Parathyroid adenoma (tissue), 2 donors: ENCODE data around the gene CHFR.
A peak's percentile ranks its signal among the peaks of the same experiment; 100 is the strongest.
"Not testable (repeated sequence)": the region's sequence is repeated elsewhere in the genome, so short reads cannot be mapped to it uniquely, and the experiment has no call there.

ENCODE experiments used
- H2AFZ ChIP-seq: fragments of 300-600 bp; sonication (generic); one replicate; pipeline ENCODE4 v1.7.0; 2017; ENCODE audit warnings: antibody characterized with exemption, mild to moderate bottlenecking
- H3K27ac ChIP-seq: fragments of 300-600 bp; sonication (generic); one replicate; pipeline ENCODE4 v1.7.0; 2017
- H3K27me3 ChIP-seq: fragments of 300-600 bp; sonication (generic); one replicate; pipeline ENCODE4 v1.7.0; 2017; ENCODE audit warnings: low read length; ENCODE audit not compliant: control insufficient read depth, insufficient read depth
- H3K36me3 ChIP-seq: fragments of 300-600 bp; sonication (generic); one replicate; pipeline ENCODE4 v1.7.0; 2017; ENCODE audit warnings: low read length; ENCODE audit not compliant: control insufficient read depth, insufficient read depth
- H3K4me1 ChIP-seq: fragments of 300-600 bp; sonication (generic); one replicate; pipeline ENCODE4 v1.7.0; 2017; ENCODE audit warnings: control low read depth
- H3K4me2 ChIP-seq: fragments of 300-600 bp; sonication (generic); one replicate; pipeline ENCODE4 v1.7.0; 2017; ENCODE audit warnings: low read length
- H3K4me3 ChIP-seq: fragments of 300-600 bp; sonication (generic); one replicate; pipeline ENCODE4 v1.7.0; 2017; ENCODE audit warnings: low read depth, low read length
- H3K79me2 ChIP-seq: fragments of 300-600 bp; sonication (generic); one replicate; pipeline ENCODE4 v1.7.0; 2017; ENCODE audit warnings: control low read depth
- H3K9ac ChIP-seq: fragments of 300-600 bp; sonication (generic); one replicate; pipeline ENCODE4 v1.7.0; 2017; ENCODE audit warnings: mild to moderate bottlenecking
- H3K9me3 ChIP-seq: fragments of 300-600 bp; sonication (generic); one replicate; pipeline ENCODE4 v1.7.0; 2017; ENCODE audit warnings: low read length; ENCODE audit not compliant: control insufficient read depth
- CTCF ChIP-seq: fragments of 300-600 bp; sonication (generic); IDR thresholded peaks from one replicate; pipeline ENCODE4 v1.7.0; 2017; ENCODE audit warnings: antibody characterized with exemption, mild to moderate bottlenecking
- donor health status: primary hyperparathyroidism.

The CHFR gene

GRCh38 chr12:132887513-132888351 lies at the start of gene CHFR:
Gene CHFR (minus strand): TSS chr12:132887605. CDS start chr12:132887328, 277 bp downstream.
- Histone ChIP-seq H3K27ac (peak within 1 kb of the TSS; percentile 63), H3K4me3 (peak within 1 kb of the TSS; percentile 96), H2AFZ (peak within 1 kb of the TSS; percentile 66), H3K79me2 (peaks cover 2% of the 10 kb centered on the region), H3K4me1 (no peaks in the 10 kb centered on the region), H3K27me3 (no peaks in the 10 kb centered on the region), H3K9me3 (no peaks in the 10 kb centered on the region), H3K4me2 (peak within 1 kb of the TSS; percentile 90), H3K36me3 (no peaks in the 10 kb centered on the region), H3K9ac (no peak within 1 kb of the TSS)
- no peak for TF ChIP-seq CTCF

GRCh38 chr12:132936921-132937320 lies 49.5 kb upstream of the CHFR start:
- not testable (repeated sequence) for H3K4me1 ChIP-seq, H3K4me3 ChIP-seq, H3K27ac ChIP-seq, H3K9me3 ChIP-seq, H3K4me2 ChIP-seq, H2AFZ ChIP-seq, H3K27me3 ChIP-seq, H3K9ac ChIP-seq, H3K79me2 ChIP-seq
- H3K36me3 ChIP-seq = peaks cover 13% of the 10 kb centered on the region

GRCh38 chr12:132936163-132936562 lies 48.8 kb upstream of the CHFR start:
- Histone ChIP-seq H2AFZ (no peak overlapping the region), H3K9me3 (no peaks in the 10 kb centered on the region), H3K27me3 (no peaks in the 10 kb centered on the region)

GRCh38 chr12:132926415-132926833 lies 39.0 kb upstream of the CHFR start:
- Histone ChIP-seq H3K9me3 (peaks cover 32% of the 10 kb centered on the region), H2AFZ (no peak overlapping the region), H3K9ac (no peak overlapping the region), H3K4me1 (no peaks in the 10 kb centered on the region), H3K36me3 (peaks cover 14% of the 10 kb centered on the region), H3K4me3 (no peak overlapping the region), H3K27ac (no peak overlapping the region), H3K79me2 (no peaks in the 10 kb centered on the region), H3K27me3 (no peaks in the 10 kb centered on the region), H3K4me2 (no peak overlapping the region)
- no peak for TF ChIP-seq CTCF

More at GRCh38 chr12:132936163-132936562, 48.8 kb upstream of the CHFR start:
- no peak overlapping the region for H3K9ac ChIP-seq
- H3K36me3 ChIP-seq = peaks cover 13% of the 10 kb centered on the region
- no peak overlapping the region for H3K4me2 ChIP-seq
- H3K4me3 ChIP-seq = no peak overlapping the region
- no peak for TF ChIP-seq CTCF
- no peaks in the 10 kb centered on the region for H3K79me2 ChIP-seq
- no peaks in the 10 kb centered on the region for H3K4me1 ChIP-seq
- no peak overlapping the region for H3K27ac ChIP-seq

GRCh38 chr12:132925597-132926414 lies 38.4 kb upstream of the CHFR start:
- Histone ChIP-seq H3K9ac (no peak overlapping the region), H3K27me3 (no peaks in the 10 kb centered on the region), H3K79me2 (no peaks in the 10 kb centered on the region), H2AFZ (no peak overlapping the region), H3K4me2 (no peak overlapping the region), H3K9me3 (peaks cover 31% of the 10 kb centered on the region), H3K36me3 (peaks cover 14% of the 10 kb centered on the region), H3K27ac (no peak overlapping the region), H3K4me1 (no peaks in the 10 kb centered on the region), H3K4me3 (no peak overlapping the region)
- TF ChIP-seq CTCF = no peak
